ENCODE results near the gene GRIK5. TPM values are rescaled to one million over a fixed set of nuclear protein-coding genes. Genes with fewer than 3 reads are reported as not detected.

Gene GRIK5
- total RNA-seq, 1 donor from 2014 or later: 9.2 TPM

Other genes with a start within 250 kb of the GRIK5 start
- not detected for gene LYPD4, start 225.5 kb downstream of the GRIK5 start, total RNA-seq
- not detected for gene DMRTC2, start 225.2 kb downstream of the GRIK5 start, total RNA-seq
- gene RPS19, start 210.0 kb downstream of the GRIK5 start, total RNA-seq: 788 TPM
- gene CD79A, start 192.9 kb downstream of the GRIK5 start, total RNA-seq: 2.1 TPM
- 137 TPM for gene ARHGEF1, start 187.0 kb downstream of the GRIK5 start, total RNA-seq
- gene ERFL, start 141.8 kb downstream of the GRIK5 start, total RNA-seq: 0.27 TPM
- gene RABAC1, start 110.9 kb downstream of the GRIK5 start, total RNA-seq: 133 TPM
- 0.18 TPM for gene ATP1A3, start 76.0 kb downstream of the GRIK5 start, total RNA-seq
- 13.2 TPM for gene ZNF574, start 6.0 kb upstream of the GRIK5 start, total RNA-seq
- 5.6 TPM for gene POU2F2, start 62.2 kb upstream of the GRIK5 start, total RNA-seq
- 21.8 TPM for gene DEDD2, start 147.5 kb upstream of the GRIK5 start, total RNA-seq
- gene ZNF526, start 150.1 kb upstream of the GRIK5 start, total RNA-seq: 12.1 TPM
- 29.2 TPM for gene GSK3A, start 172.4 kb upstream of the GRIK5 start, total RNA-seq
- gene ERF, start 184.9 kb upstream of the GRIK5 start, total RNA-seq: 90.7 TPM
- 92.1 TPM for gene CIC, start 199.0 kb upstream of the GRIK5 start, total RNA-seq
- 0.45 TPM for gene PRR19, start 231.9 kb upstream of the GRIK5 start, total RNA-seq
- gene PAFAH1B3, start 232.4 kb upstream of the GRIK5 start, total RNA-seq: 7.4 TPM
- gene TMEM145, start 243.1 kb upstream of the GRIK5 start, total RNA-seq: not detected